NCI-H524 (cell line): ENCODE data around the gene TK2.
A peak's percentile ranks its signal among the peaks of the same experiment; 100 is the strongest.
"Not testable (repeated sequence)": the region's sequence is repeated elsewhere in the genome, so short reads cannot be mapped to it uniquely, and the experiment has no call there.

Experiments used
- DNase-seq, 2 experiments: peaks; one replicate each; lab custom pipeline; 2025; lab: John Stamatoyannopoulos, UW

Gene TK2

DNA sequence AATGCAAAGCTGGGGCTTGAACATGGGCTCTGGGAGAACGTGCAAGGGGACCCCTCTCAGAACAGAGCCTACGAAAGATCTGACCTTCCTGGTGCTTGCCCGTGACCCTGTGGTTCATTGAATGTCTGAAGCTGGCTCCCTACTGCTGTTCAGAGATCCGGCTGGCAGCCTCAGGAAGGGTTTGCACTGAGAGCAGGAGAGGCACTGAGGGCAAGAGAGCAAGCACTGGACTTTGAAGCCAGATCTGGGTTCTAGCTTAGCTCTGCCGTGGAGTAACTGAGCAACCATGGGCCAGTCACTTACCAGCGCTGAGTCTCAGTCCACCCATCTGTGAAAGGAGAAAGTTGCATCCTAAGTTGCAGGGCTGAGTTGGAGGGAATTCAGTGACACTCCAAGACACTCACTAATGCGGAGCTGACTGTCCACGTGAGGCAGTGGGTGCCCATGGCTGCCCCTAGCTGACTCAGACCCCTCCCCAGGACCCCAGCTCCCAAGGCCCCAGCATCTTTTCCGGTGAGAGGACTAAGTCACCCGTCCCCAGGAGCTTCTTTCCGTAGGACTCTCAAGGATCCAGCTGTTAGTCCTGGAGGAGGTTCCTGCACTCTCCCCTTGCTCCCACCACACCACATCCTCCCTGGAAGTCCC, 81.5 kb downstream of the TK2 start:
- no peak for DNase-seq

DNA sequence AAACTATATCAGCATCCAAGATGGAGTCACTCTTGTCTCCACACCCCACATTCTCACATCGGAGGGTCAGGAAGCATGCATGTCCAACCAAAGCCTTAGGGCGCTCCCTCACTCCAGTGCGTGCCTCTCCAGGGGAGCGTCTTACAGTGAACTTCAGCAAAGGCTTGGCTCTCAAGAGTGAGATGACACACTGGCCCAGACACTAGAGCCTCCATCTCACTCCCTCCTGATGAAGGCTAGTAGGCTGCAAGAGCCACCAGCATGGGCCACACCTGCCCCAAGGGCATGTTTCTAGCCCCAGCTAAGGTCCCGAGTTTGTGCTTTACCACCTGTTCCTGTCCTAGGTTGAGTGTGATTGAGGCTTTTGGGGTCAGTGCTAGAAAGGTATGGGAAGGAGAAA, 82.3 kb downstream of the TK2 start:
- no peak for DNase-seq

DNA sequence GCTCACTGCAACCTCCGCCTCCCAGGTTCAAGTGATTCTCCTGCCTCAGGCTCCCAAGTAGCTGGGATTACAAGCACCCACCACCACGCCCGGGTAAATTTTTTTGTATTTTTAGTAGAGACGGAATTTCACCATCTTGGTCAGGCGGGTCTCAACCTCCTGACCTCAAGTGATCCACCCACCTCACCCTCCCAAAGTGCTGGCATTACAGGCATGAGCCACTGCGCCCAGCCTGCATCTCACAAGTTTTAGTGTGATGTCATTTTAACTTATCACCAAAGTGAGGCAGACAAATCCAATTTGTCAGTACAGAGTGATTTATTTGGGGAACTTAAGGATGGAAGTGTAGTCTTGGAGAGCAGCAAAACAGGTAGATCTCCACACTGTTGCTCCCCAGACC, 83.3 kb downstream of the TK2 start:
- DNase-seq: not testable (repeated sequence)

DNA sequence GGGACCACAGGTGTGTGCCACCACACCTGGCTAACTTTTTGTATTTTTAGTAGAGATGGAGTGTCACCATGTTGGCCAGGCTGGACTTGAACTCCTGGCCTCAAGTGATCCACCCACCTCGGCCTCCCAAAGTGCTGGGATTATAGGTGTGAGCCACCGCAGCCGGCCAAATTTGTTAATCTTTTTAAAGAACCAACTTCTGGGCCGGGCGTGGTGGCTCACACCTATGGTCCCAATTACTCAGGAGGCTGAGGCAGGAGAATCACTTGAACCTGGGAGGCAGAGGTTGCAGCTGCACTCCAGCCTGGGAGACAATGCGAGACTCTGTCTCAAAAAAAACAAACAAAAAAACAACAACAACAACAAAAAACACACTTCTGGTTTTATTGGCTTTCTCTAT, 84.0 kb downstream of the TK2 start:
- not testable (repeated sequence) for DNase-seq

DNA sequence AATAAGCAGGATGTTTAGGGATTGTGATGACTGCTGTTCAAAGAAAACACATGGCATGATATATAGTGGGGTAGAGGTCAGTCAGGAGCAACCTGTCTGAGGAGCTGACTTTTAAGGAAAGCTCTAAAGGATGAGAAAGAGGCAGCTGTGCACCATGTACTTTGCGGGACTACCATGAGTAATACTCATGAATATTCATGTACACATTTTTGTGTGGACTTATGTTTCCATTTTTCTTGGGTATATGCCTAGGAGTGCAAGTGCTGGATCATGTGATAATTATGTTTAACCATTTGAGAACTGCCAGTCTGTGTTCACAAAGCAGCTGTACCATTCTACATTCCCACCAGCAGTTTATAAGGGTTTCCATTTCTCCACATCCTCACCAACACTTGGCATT, 87.0 kb downstream of the TK2 start:
- DNase-seq: no peak

DNA sequence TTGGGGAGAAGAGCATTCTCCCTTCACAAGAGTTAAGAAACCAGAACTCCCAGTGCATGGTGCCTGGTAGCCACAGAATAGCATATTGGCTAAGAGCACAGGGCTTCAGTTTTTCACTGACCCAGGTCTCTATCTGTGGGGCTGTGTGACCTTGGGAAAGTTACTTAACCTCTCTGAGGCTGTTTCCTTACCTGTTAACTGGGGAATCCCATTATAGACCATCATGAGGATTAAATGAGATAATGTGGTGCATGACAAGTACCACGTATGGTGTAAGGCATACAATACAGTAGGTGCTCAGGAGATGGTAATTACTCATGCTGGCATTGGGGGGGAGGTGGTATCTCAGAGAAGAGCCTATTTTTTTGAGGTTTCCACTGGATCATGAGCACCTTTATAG, 89.2 kb downstream of the TK2 start:
- no peak for DNase-seq

DNA sequence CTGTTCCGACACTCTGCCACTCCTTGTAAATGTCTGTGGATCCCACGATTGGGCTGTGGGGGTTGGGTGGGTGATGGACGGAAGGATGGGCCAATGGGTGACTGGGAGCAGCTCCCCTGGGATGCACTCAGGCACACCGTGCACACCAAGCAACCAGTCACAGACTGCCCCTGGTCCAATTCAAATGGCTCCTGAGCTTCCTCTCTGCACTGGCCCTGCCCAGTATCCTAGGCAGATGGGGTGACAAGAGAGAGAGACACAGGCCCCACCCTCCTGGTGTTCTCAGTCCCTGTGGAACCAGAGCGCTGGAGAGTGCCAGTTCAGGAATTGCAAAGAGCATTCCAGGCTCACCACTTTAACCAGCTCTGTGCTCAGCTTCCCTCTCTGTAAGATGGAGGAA, 90.0 kb downstream of the TK2 start:
- peak in 1 of 2 experiments; percentile 61 for DNase-seq

DNA sequence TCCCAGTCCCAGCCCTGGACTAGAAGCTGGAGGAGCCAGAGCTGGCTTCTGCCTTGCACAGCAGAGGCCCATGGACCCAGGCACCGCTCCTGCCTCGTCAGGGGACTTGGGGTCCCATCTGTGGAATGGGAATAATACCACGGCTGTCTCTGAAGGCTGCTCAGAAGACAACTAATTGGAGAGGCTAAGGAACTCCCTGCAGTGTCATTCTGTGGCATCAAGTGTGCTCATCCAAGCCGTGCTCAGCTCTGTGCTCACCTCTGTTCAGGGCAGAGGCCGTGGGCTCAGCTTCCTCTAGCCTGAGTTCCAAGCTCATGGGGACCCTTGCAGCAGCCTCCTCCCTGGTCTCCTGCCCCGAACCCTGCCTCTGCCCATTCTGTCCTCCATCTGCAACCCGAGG, 91.1 kb downstream of the TK2 start:
- no peak for DNase-seq

DNA sequence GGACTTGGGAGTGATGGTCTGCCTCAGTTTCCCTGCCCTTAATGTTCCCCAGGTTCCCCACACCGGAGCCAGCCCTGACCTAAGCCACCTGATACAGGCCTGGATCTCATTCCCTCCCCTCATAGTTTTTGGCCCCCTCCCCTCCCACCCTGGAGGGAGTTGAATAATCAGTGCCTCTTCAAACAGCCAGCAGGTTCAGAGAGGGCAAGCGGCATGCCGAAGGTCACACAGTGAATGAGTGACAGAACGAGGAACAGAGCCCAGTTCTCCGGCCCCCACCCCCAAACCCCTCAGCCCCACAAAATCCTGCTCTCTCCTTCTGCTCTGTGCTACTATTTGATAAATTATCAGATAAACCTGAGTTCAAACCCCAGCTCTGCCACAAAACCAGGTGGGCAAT, 91.6 kb downstream of the TK2 start:
- DNase-seq: no peak
